ENCODE data around the gene B4GALNT3. TPM values are rescaled to one million over a fixed set of nuclear protein-coding genes. Genes with fewer than 3 reads are reported as not detected.

Gene B4GALNT3
- total RNA-seq, 4 donors from 2014 or later, result 9.7 to 45.3 (median 18.4) TPM

- H3K36me3 ChIP-seq, result no peaks in the 10 kb centered on the region
- H3K27me3 ChIP-seq, result peaks cover 0 to 17% (median 0%) of the 10 kb centered on the region in 4 donors
- peaks cover 10 to 71% (median 33%) of the 10 kb centered on the region in 3 donors for H3K4me1 ChIP-seq
- WGBS, 2 donors, result 72 to 73% methylated on average over 3 of the region's 3 CpGs
- no peak for TF ChIP-seq POLR2A (IDR thresholded peaks at IDR 0.05)
- TF ChIP-seq, protein P1, sequence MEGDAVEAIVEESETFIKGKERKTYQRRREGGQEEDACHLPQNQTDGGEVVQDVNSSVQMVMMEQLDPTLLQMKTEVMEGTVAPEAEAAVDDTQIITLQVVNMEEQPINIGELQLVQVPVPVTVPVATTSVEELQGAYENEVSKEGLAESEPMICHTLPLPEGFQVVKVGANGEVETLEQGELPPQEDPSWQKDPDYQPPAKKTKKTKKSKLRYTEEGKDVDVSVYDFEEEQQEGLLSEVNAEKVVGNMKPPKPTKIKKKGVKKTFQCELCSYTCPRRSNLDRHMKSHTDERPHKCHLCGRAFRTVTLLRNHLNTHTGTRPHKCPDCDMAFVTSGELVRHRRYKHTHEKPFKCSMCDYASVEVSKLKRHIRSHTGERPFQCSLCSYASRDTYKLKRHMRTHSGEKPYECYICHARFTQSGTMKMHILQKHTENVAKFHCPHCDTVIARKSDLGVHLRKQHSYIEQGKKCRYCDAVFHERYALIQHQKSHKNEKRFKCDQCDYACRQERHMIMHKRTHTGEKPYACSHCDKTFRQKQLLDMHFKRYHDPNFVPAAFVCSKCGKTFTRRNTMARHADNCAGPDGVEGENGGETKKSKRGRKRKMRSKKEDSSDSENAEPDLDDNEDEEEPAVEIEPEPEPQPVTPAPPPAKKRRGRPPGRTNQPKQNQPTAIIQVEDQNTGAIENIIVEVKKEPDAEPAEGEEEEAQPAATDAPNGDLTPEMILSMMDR (IDR thresholded peaks at IDR 0.05), result no peak
- DNase-seq, result no peak
- H3K9me3 ChIP-seq, result peaks cover 0 to 9% (median 0%) of the 10 kb centered on the region in 3 donors
- H3K27ac ChIP-seq, result peak overlapping the region in 3 of 4 donors; percentile 68 to 89 (median 68)
- no peak overlapping the region for H3K4me3 ChIP-seq
- intact Hi-C loops (cut with DNase I), result no loop called here
These were observed 77.1 kb downstream of the B4GALNT3 start for GRCh38 chr12:536751-537245.

GRCh38 chr12:537772-538171, 78.0 kb downstream of the B4GALNT3 start:
- Histone ChIP-seq H3K9me3 (no peaks in the 10 kb centered on the region), H3K4me1 (peaks cover 16 to 69% (median 25%) of the 10 kb centered on the region in 3 donors), H3K27ac (peak overlapping the region in 3 of 4 donors; percentile 78 to 90 (median 89)), H3K27me3 (peaks cover 0 to 17% (median 0%) of the 10 kb centered on the region in 4 donors), H3K4me3 (no peak overlapping the region), H3K36me3 (no peaks in the 10 kb centered on the region)
- TF ChIP-seq POLR2A (IDR thresholded peaks at IDR 0.05), result peak in 1 of 4 donors; percentile 35
- TF ChIP-seq, protein P1 (IDR thresholded peaks at IDR 0.05), result no peak
- no peak for DNase-seq
- WGBS, 2 donors, result 43 to 60% methylated on average over 4 of the region's 4 CpGs
- intact Hi-C loops (cut with DNase I), result no loop called here

- Histone ChIP-seq H3K27ac (peak overlapping the region; percentile 78 to 90 (median 86)), H3K4me1 (peaks cover 16 to 58% (median 18%) of the 10 kb centered on the region in 3 donors), H3K36me3 (no peaks in the 10 kb centered on the region), H3K27me3 (peaks cover 0 to 17% (median 0%) of the 10 kb centered on the region in 4 donors), H3K4me3 (no peak overlapping the region), H3K9me3 (no peaks in the 10 kb centered on the region)
- 13 to 35% methylated on average over 6 to 10 of the region's 10 CpGs for WGBS, 2 donors
- intact Hi-C loops (cut with DNase I), result no loop called here
- no peak for DNase-seq
- TF ChIP-seq POLR2A (IDR thresholded peaks at IDR 0.05), result peak in 1 of 4 donors; percentile 24
- TF ChIP-seq, protein P1 (IDR thresholded peaks at IDR 0.05), result no peak
These were observed 79.2 kb downstream of the B4GALNT3 start for GRCh38 chr12:538731-539539.

- TF ChIP-seq, protein P1 (IDR thresholded peaks at IDR 0.05), result no peak
- no peak for TF ChIP-seq POLR2A (IDR thresholded peaks at IDR 0.05)
- 84 to 93% methylated on average over 13 to 17 of the region's 18 CpGs for WGBS, 2 donors
- Histone ChIP-seq H3K9me3 (no peaks in the 10 kb centered on the region), H3K36me3 (no peaks in the 10 kb centered on the region), H3K27ac (peak overlapping the region; percentile 78 to 90 (median 86)), H3K4me1 (peaks cover 16 to 57% (median 18%) of the 10 kb centered on the region in 3 donors), H3K4me3 (no peak overlapping the region), H3K27me3 (peaks cover 0 to 13% (median 0%) of the 10 kb centered on the region in 4 donors)
- no peak for DNase-seq
- intact Hi-C loops (cut with DNase I), result no loop called here
These were observed 80.0 kb downstream of the B4GALNT3 start for GRCh38 chr12:539540-540310.
